HEK293 (cell line): ENCODE results near the gene TM7SF2.

Experiments
- GLIS1 ChIP-seq: fragments of 450-650 bp; formaldehyde crosslinking; IDR thresholded peaks from 2 replicates; pipeline ENCODE4 v1.5.1; 2016; ENCODE audit warnings: missing biosample characterization, missing genetic modification characterization
- HOXC10 ChIP-seq: sonication (generic); formaldehyde crosslinking; IDR thresholded peaks from 2 replicates; pipeline ENCODE4 v1.8.1; 2023; ENCODE audit warnings: mild to moderate bottlenecking, missing genetic modification reagents
- SCRT2 ChIP-seq: fragments of 450-650 bp; formaldehyde crosslinking; IDR thresholded peaks from 2 replicates; pipeline ENCODE4 v1.5.1; 2016; ENCODE audit warnings: missing biosample characterization, missing genetic modification characterization
- SP2 ChIP-seq: fragments of 450-650 bp; formaldehyde crosslinking; IDR thresholded peaks from 2 replicates; pipeline ENCODE4 v1.5.1; 2016; ENCODE audit warnings: missing biosample characterization, missing genetic modification characterization
- ZFP37 ChIP-seq: fragments of 450-650 bp; formaldehyde crosslinking; IDR thresholded peaks from 2 replicates; pipeline ENCODE4 v1.5.1; 2016; ENCODE audit warnings: missing biosample characterization, missing genetic modification characterization
- ZNF23 ChIP-seq: fragments of 450-650 bp; formaldehyde crosslinking; IDR thresholded peaks from 2 replicates; pipeline ENCODE4 v1.5.1; 2016; ENCODE audit warnings: missing biosample characterization, missing genetic modification characterization, borderline replicate concordance
- ZNF266 ChIP-seq: fragments of 450-650 bp; formaldehyde crosslinking; IDR thresholded peaks from 2 replicates; pipeline ENCODE4 v1.5.1; 2016; ENCODE audit warnings: missing biosample characterization, missing genetic modification characterization, low read depth
- ZNF324 ChIP-seq: fragments of 450-650 bp; formaldehyde crosslinking; IDR thresholded peaks from 2 replicates; pipeline ENCODE4 v1.5.1; 2016; ENCODE audit warnings: missing biosample characterization, missing genetic modification characterization
- ZNF354C ChIP-seq: fragments of 450-650 bp; formaldehyde crosslinking; IDR thresholded peaks from 2 replicates; pipeline ENCODE4 v1.5.1; 2016; ENCODE audit warnings: missing biosample characterization, missing genetic modification characterization, low read depth, borderline replicate concordance
- ZNF514 ChIP-seq: fragments of 450-650 bp; formaldehyde crosslinking; IDR thresholded peaks from 2 replicates; pipeline ENCODE4 v1.5.1; 2016; ENCODE audit warnings: missing biosample characterization, missing genetic modification characterization
- ZNF521 ChIP-seq: fragments of 450-650 bp; formaldehyde crosslinking; IDR thresholded peaks from 2 replicates; pipeline ENCODE4 v1.5.1; 2017; ENCODE audit warnings: missing biosample characterization, mild to moderate bottlenecking, missing genetic modification characterization
- ZNF624 ChIP-seq: fragments of 450-650 bp; formaldehyde crosslinking; IDR thresholded peaks from 2 replicates; pipeline ENCODE4 v1.5.1; 2017; ENCODE audit warnings: missing biosample characterization, missing genetic modification characterization
- TF ChIP-seq, protein P1 (sequence below): fragments of 450-650 bp; formaldehyde crosslinking; IDR thresholded peaks from 2 replicates; pipeline ENCODE4 v1.5.1; 2017; ENCODE audit warnings: missing biosample characterization, missing genetic modification characterization
- TF ChIP-seq, protein P2 (sequence below): fragments of 450-650 bp; formaldehyde crosslinking; IDR thresholded peaks from 2 replicates; pipeline ENCODE4 v1.5.1; 2016; ENCODE audit warnings: missing biosample characterization, missing genetic modification characterization
- TF ChIP-seq, protein P3 (sequence below): fragments of 450-650 bp; formaldehyde crosslinking; IDR thresholded peaks from 2 replicates; pipeline ENCODE4 v1.5.1; 2016; ENCODE audit warnings: missing biosample characterization, missing genetic modification characterization
- TF ChIP-seq, protein P4 (sequence below): fragments of 450-650 bp; formaldehyde crosslinking; IDR thresholded peaks from 2 replicates; pipeline ENCODE4 v1.5.1; 2017; ENCODE audit warnings: missing biosample characterization, missing genetic modification characterization
- TF ChIP-seq, protein P5 (sequence below): fragments of 450-650 bp; formaldehyde crosslinking; IDR thresholded peaks from 2 replicates; pipeline ENCODE4 v1.5.1; 2016; ENCODE audit warnings: missing biosample characterization, missing genetic modification characterization
- TF ChIP-seq, protein P6 (sequence below): fragments of 450-650 bp; formaldehyde crosslinking; IDR thresholded peaks from 2 replicates; pipeline ENCODE4 v1.5.1; 2017; ENCODE audit warnings: missing biosample characterization, mild to moderate bottlenecking, missing genetic modification characterization, moderate library complexity
- TF ChIP-seq, protein P7 (sequence below): fragments of 450-650 bp; IDR thresholded peaks from 2 replicates; pipeline ENCODE4 v1.5.1; 2018; ENCODE audit warnings: missing biosample characterization, missing genetic modification characterization
- TF ChIP-seq, protein P8 (sequence below): fragments of 450-650 bp; formaldehyde crosslinking; conservative IDR thresholded peaks from 2 replicates; pipeline ENCODE4 v1.5.1; 2016; ENCODE audit warnings: low read depth, missing biosample characterization, missing genetic modification characterization

Gene TM7SF2

DNA sequence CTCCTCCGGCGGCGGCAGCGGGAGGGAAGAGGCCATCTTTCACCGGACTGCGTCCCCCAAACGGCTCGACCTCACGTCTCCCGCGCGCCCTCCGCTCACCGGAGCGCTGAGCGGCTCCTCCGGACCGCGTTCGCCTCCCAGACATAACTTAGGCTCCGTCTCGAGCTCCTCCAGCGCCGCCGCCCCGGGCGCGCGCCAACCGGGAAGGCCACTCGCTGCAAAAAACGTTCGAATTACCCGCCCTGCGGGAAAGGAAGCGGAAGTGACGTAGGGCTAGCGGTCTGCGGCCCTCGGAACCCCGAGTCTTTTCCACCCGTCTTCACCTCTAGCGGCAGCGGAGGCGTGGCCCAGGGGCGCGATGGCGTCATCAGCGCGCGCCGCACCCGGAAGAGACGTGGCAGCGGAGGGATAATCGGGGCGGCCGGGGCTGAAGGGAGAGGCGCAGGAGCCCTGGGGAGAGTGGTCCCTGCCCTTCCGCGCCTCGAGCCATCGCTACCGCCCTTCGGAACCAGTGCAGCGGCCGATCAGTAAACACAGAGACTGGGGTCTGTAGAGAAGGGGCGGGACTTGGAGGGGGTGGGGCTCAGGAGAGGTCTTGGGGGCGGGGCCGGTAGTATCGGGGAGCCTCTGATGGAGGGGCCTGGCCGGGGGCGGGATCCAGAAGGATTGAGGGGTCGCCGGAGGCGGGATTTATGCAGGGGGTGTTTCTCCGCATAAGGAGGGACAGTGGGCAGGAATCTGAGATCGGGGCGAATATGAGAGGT lies 27.7 kb upstream of the TM7SF2 start, which contains the start of the genes CDCA5 and ZFPL1 (continued):
- TF ChIP-seq, protein P1, sequence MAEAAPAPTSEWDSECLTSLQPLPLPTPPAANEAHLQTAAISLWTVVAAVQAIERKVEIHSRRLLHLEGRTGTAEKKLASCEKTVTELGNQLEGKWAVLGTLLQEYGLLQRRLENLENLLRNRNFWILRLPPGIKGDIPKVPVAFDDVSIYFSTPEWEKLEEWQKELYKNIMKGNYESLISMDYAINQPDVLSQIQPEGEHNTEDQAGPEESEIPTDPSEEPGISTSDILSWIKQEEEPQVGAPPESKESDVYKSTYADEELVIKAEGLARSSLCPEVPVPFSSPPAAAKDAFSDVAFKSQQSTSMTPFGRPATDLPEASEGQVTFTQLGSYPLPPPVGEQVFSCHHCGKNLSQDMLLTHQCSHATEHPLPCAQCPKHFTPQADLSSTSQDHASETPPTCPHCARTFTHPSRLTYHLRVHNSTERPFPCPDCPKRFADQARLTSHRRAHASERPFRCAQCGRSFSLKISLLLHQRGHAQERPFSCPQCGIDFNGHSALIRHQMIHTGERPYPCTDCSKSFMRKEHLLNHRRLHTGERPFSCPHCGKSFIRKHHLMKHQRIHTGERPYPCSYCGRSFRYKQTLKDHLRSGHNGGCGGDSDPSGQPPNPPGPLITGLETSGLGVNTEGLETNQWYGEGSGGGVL (tag by site-specific recombination) = no peak
- no peak for TF ChIP-seq HOXC10 (CRISPR knock-in tag)
- no peak for TF ChIP-seq ZFP37 (tag by site-specific recombination)
- TF ChIP-seq ZNF354C (tag by site-specific recombination) = no peak
- peak; percentile 23; the same call in 1 of the 2 replicates for TF ChIP-seq GLIS1 (tag by site-specific recombination)
- no peak for TF ChIP-seq ZNF324 (tag by site-specific recombination)
- TF ChIP-seq, protein P2, sequence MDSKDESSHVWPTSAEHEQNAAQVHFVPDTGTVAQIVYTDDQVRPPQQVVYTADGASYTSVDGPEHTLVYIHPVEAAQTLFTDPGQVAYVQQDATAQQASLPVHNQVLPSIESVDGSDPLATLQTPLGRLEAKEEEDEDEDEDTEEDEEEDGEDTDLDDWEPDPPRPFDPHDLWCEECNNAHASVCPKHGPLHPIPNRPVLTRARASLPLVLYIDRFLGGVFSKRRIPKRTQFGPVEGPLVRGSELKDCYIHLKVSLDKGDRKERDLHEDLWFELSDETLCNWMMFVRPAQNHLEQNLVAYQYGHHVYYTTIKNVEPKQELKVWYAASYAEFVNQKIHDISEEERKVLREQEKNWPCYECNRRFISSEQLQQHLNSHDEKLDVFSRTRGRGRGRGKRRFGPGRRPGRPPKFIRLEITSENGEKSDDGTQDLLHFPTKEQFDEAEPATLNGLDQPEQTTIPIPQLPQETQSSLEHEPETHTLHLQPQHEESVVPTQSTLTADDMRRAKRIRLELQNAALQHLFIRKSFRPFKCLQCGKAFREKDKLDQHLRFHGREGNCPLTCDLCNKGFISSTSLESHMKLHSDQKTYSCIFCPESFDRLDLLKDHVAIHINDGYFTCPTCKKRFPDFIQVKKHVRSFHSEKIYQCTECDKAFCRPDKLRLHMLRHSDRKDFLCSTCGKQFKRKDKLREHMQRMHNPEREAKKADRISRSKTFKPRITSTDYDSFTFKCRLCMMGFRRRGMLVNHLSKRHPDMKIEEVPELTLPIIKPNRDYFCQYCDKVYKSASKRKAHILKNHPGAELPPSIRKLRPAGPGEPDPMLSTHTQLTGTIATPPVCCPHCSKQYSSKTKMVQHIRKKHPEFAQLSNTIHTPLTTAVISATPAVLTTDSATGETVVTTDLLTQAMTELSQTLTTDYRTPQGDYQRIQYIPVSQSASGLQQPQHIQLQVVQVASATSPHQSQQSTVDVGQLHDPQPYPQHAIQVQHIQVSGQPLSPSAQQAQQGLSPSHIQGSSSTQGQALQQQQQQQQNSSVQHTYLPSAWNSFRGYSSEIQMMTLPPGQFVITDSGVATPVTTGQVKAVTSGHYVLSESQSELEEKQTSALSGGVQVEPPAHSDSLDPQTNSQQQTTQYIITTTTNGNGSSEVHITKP (tag by site-specific recombination) = no peak
- TF ChIP-seq, protein P3, sequence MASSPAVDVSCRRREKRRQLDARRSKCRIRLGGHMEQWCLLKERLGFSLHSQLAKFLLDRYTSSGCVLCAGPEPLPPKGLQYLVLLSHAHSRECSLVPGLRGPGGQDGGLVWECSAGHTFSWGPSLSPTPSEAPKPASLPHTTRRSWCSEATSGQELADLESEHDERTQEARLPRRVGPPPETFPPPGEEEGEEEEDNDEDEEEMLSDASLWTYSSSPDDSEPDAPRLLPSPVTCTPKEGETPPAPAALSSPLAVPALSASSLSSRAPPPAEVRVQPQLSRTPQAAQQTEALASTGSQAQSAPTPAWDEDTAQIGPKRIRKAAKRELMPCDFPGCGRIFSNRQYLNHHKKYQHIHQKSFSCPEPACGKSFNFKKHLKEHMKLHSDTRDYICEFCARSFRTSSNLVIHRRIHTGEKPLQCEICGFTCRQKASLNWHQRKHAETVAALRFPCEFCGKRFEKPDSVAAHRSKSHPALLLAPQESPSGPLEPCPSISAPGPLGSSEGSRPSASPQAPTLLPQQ = peak; percentile 65; the same call in 1 of the 2 replicates
- TF ChIP-seq SCRT2 (tag by site-specific recombination) = no peak
- no peak for TF ChIP-seq ZNF514 (tag by site-specific recombination)
- peak; percentile 90 for TF ChIP-seq SP2
- TF ChIP-seq ZNF624 = no peak
- TF ChIP-seq, protein P4, sequence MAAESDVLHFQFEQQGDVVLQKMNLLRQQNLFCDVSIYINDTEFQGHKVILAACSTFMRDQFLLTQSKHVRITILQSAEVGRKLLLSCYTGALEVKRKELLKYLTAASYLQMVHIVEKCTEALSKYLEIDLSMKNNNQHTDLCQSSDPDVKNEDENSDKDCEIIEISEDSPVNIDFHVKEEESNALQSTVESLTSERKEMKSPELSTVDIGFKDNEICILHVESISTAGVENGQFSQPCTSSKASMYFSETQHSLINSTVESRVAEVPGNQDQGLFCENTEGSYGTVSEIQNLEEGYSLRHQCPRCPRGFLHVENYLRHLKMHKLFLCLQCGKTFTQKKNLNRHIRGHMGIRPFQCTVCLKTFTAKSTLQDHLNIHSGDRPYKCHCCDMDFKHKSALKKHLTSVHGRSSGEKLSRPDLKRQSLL = no peak
- TF ChIP-seq, protein P5, sequence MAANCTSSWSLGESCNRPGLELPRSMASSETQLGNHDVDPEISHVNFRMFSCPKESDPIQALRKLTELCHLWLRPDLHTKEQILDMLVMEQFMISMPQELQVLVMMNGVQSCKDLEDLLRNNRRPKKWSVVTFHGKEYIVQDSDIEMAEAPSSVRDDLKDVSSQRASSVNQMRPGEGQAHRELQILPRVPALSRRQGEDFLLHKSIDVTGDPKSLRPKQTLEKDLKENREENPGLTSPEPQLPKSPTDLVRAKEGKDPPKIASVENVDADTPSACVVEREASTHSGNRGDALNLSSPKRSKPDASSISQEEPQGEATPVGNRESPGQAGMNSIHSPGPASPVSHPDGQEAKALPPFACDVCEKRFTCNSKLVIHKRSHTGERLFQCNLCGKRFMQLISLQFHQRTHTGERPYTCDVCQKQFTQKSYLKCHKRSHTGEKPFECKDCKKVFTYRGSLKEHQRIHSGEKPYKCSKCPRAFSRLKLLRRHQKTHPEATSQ (tag by site-specific recombination) = no peak
- TF ChIP-seq ZNF521 = no peak
- TF ChIP-seq, protein P6, sequence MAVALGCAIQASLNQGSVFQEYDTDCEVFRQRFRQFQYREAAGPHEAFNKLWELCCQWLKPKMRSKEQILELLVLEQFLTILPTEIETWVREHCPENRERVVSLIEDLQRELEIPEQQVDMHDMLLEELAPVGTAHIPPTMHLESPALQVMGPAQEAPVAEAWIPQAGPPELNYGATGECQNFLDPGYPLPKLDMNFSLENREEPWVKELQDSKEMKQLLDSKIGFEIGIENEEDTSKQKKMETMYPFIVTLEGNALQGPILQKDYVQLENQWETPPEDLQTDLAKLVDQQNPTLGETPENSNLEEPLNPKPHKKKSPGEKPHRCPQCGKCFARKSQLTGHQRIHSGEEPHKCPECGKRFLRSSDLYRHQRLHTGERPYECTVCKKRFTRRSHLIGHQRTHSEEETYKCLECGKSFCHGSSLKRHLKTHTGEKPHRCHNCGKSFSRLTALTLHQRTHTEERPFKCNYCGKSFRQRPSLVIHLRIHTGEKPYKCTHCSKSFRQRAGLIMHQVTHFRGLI (tag by site-specific recombination) = no peak
- TF ChIP-seq, protein P7, sequence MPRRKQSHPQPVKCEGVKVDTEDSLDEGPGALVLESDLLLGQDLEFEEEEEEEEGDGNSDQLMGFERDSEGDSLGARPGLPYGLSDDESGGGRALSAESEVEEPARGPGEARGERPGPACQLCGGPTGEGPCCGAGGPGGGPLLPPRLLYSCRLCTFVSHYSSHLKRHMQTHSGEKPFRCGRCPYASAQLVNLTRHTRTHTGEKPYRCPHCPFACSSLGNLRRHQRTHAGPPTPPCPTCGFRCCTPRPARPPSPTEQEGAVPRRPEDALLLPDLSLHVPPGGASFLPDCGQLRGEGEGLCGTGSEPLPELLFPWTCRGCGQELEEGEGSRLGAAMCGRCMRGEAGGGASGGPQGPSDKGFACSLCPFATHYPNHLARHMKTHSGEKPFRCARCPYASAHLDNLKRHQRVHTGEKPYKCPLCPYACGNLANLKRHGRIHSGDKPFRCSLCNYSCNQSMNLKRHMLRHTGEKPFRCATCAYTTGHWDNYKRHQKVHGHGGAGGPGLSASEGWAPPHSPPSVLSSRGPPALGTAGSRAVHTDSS (tag by site-specific recombination) = no peak
- no peak for TF ChIP-seq ZNF266
- no peak for TF ChIP-seq ZNF23 (tag by site-specific recombination)
- TF ChIP-seq, protein P8, sequence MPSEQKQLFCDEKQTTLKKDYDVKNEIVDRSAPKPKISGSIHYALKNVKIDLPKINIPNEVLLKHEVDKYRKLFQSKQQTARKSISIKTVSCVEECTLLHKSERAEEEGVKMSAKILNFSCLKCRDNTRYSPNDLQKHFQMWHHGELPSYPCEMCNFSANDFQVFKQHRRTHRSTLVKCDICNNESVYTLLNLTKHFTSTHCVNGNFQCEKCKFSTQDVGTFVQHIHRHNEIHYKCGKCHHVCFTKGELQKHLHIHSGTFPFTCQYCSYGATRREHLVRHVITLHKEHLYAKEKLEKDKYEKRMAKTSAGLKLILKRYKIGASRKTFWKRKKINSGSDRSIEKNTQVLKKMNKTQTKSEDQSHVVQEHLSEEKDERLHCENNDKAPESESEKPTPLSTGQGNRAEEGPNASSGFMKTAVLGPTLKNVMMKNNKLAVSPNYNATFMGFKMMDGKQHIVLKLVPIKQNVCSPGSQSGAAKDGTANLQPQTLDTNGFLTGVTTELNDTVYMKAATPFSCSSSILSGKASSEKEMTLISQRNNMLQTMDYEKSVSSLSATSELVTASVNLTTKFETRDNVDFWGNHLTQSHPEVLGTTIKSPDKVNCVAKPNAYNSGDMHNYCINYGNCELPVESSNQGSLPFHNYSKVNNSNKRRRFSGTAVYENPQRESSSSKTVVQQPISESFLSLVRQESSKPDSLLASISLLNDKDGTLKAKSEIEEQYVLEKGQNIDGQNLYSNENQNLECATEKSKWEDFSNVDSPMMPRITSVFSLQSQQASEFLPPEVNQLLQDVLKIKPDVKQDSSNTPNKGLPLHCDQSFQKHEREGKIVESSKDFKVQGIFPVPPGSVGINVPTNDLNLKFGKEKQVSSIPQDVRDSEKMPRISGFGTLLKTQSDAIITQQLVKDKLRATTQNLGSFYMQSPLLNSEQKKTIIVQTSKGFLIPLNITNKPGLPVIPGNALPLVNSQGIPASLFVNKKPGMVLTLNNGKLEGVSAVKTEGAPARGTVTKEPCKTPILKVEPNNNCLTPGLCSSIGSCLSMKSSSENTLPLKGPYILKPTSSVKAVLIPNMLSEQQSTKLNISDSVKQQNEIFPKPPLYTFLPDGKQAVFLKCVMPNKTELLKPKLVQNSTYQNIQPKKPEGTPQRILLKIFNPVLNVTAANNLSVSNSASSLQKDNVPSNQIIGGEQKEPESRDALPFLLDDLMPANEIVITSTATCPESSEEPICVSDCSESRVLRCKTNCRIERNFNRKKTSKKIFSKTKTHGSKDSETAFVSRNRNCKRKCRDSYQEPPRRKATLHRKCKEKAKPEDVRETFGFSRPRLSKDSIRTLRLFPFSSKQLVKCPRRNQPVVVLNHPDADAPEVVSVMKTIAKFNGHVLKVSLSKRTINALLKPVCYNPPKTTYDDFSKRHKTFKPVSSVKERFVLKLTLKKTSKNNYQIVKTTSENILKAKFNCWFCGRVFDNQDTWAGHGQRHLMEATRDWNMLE (tag by site-specific recombination) = peak; percentile 51; the same call in 1 of the 2 replicates
